Spleen (tissue), 7 donors: ENCODE results near the gene ELMO3.

ENCODE experiments used
- CTCF ChIP-seq, 11 experiments: fragments of 200-600 bp in 7 of 11; fragments of 450-650 bp in 4 of 11; sonication (generic) in 4 of 11; IDR thresholded peaks in 8 of 11; conservative IDR thresholded peaks in 3 of 11; 1 replicate in 7 of 11; 2 replicates in 4 of 11; pipeline versions ENCODE4 v1.4.0 to v1.8.0; 2016 to 2021; ENCODE audit warnings: antibody characterized with exemption in 11 of 11, inconsistent platforms in 4 of 11, mild to moderate bottlenecking in 1 of 11
- POLR2A ChIP-seq, 3 donors: fragments of 450-650 bp; IDR thresholded peaks; one replicate each; pipeline ENCODE4 v1.5.1; 2017; ENCODE audit warnings: antibody characterized with exemption in 3 of 3, mild to moderate bottlenecking in 1 of 3
- POLR2AphosphoS5 ChIP-seq, 3 donors: sonication (generic); formaldehyde crosslinking; IDR thresholded peaks; one replicate each; pipeline ENCODE4 v1.5.1; 2017; ENCODE audit warnings: antibody characterized with exemption in 3 of 3
- donor health status: DM: no; HTN: no; CAD: no; lungs with moderate emphysema.
- donor health status: DM: no; HTN: no; CAD: no.
- donor health status: DM: no; HTN: no; CAD: no.

- TF ChIP-seq CTCF (IDR thresholded peaks at IDR 0.05 in 8 of 11, conservative IDR thresholded peaks at IDR 0.05 in 3 of 11): no peak
- TF ChIP-seq POLR2AphosphoS5 (IDR thresholded peaks at IDR 0.05): no peak
- no peak for TF ChIP-seq POLR2A (IDR thresholded peaks at IDR 0.05)
Measured at GRCh38 chr16:67174706-67175231, 24.2 kb upstream of the ELMO3 start.
